CD4-positive, alpha-beta T cell (primary cell): Measurements from ENCODE around the gene EGLN1. TPM values are rescaled to one million over a fixed set of nuclear protein-coding genes. Genes with fewer than 3 reads are reported as not detected.

Experiments
- ATAC-seq: fragments of 200-7000 bp; cut with Tn5 transposase; one replicate; pipeline ENCODE4 v1.10.0; 2022; ENCODE audit warnings: mild to moderate bottlenecking; ENCODE audit not compliant: poor library complexity
- CTCF ChIA-PET: fragments of 350-600 bp; sonication (Branson Sonifier 250); formaldehyde crosslinking; loops from one replicate; lab custom pipeline; 2021; ENCODE audit warnings: antibody characterized with exemption, inconsistent platforms; lab: Charles Lee
- POLR2A ChIA-PET: fragments of 350-600 bp; sonication (Branson Sonifier 250); formaldehyde crosslinking; loops from one replicate; lab custom pipeline; 2021; ENCODE audit warnings: antibody characterized with exemption, inconsistent platforms; lab: Charles Lee
- DNase-seq, 14 experiments: peaks; one replicate each; pipeline ENCODE4 v3.0.0-alpha.2; 2013 to 2020; ENCODE audit warnings: mixed read lengths in 2 of 14
- H3K27ac ChIP-seq, 2 donors: one replicate each; pipeline versions ENCODE4 v1.5.1 to v1.7.0; 2013; ENCODE audit warnings: low read length in 2 of 2, low read depth in 1 of 2, mild to moderate bottlenecking in 1 of 2
- H3K27me3 ChIP-seq, 2 experiments: 1 replicate in 1 of 2; 2 replicates in 1 of 2; pipeline versions ENCODE4 v1.6.1 to v1.7.0; 2013; ENCODE audit warnings: low read length in 2 of 2, control low read depth in 1 of 2, mild to moderate bottlenecking in 1 of 2, moderate library complexity in 1 of 2; ENCODE audit not compliant: insufficient read depth in 2 of 2, control insufficient read depth in 1 of 2
- H3K36me3 ChIP-seq: one replicate; pipeline ENCODE4 v1.6.1; 2013; ENCODE audit warnings: low read length, control low read depth; ENCODE audit not compliant: insufficient read depth
- H3K4me1 ChIP-seq: one replicate; pipeline ENCODE4 v1.6.1; 2013; ENCODE audit warnings: low read length, control low read depth; ENCODE audit not compliant: insufficient read depth
- H3K4me3 ChIP-seq: one replicate; pipeline ENCODE4 v1.5.1; 2013; ENCODE audit warnings: mild to moderate bottlenecking, low read length, moderate library complexity
- H3K9me3 ChIP-seq, 2 experiments: 1 replicate in 1 of 2; 2 replicates in 1 of 2; pipeline versions ENCODE4 v1.6.1 to v1.7.0; 2013; ENCODE audit warnings: low read length in 2 of 2, mild to moderate bottlenecking in 2 of 2, control low read depth in 1 of 2, moderate library complexity in 1 of 2; ENCODE audit not compliant: control insufficient read depth in 1 of 2, insufficient read depth in 1 of 2
- H3K27ac Mint-ChIP-seq: one replicate; pipeline ENCODE4 v1.8.0; 2020; ENCODE audit warnings: mixed read lengths
- H3K27me3 Mint-ChIP-seq: one replicate; pipeline ENCODE4 v1.8.0; 2021; ENCODE audit warnings: mixed read lengths
- H3K36me3 Mint-ChIP-seq: one replicate; pipeline ENCODE4 v1.8.0; 2021; ENCODE audit warnings: low read depth, mixed read lengths
- H3K4me1 Mint-ChIP-seq: one replicate; pipeline ENCODE4 v1.8.0; 2021; ENCODE audit warnings: low read depth, mixed read lengths
- H3K4me3 Mint-ChIP-seq: one replicate; pipeline ENCODE4 v1.8.0; 2020; ENCODE audit warnings: mild to moderate bottlenecking, mixed read lengths
- H3K9me3 Mint-ChIP-seq: one replicate; pipeline ENCODE4 v1.8.0; 2020; ENCODE audit warnings: mixed read lengths
- intact Hi-C, 2 experiments: fragments of 100-400 bp; cut with DNase I in 1 of 2; cut with micrococcal nuclease in 1 of 2; formaldehyde crosslinking; loops; one replicate each; pipeline versions ENCODE4 v1.15.1 to v1.9.0; 2023 to 2025; cut with DNase I, micrococcal nuclease
- total RNA-seq, 174 experiments: library from RNA in 2 of 174; stranded (reverse) in 2 of 174; gene quantifications; one replicate each; pipeline ENCODE4 v1.2.3 and lab custom pipeline; 2021 to 2026
- TF ChIP-seq, protein P1 (sequence below): fragments of 200-600 bp; IDR thresholded peaks from one replicate; pipeline ENCODE4 v1.8.0; 2022; ENCODE audit warnings: antibody characterized with exemption, mild to moderate bottlenecking

The EGLN1 gene
- total RNA-seq, 2 experiments from 2014 or later, result 8.2 to 9.4 TPM

- POLR2A ChIA-PET, result no interaction called here
- Histone ChIP-seq H3K4me1 (peaks cover 37% of the 10 kb centered on the region), H3K36me3 (peaks cover 6% of the 10 kb centered on the region), H3K4me3 (peak overlapping the region; percentile 17), H3K27ac (no peak overlapping the region), H3K27me3 (no peaks in the 10 kb centered on the region), H3K9me3 (peaks cover 0 to 18% of the 10 kb centered on the region in 2 experiments)
- Mint-ChIP-seq H3K27me3 (peaks cover 5% of the 10 kb centered on the region), H3K27ac (peak overlapping the region; percentile 20), H3K9me3 (peaks cover 9% of the 10 kb centered on the region), H3K4me1 (peaks cover 82% of the 10 kb centered on the region), H3K36me3 (peaks cover 75% of the 10 kb centered on the region), H3K4me3 (peak overlapping the region; percentile 18)
- intact Hi-C loops, result loop anchor here (5.0 to 10.0 kb wide), 2 partner anchors 89 to 1993 kb away; partner anchors contain the start of genes GNPAT (in 1 of the 2) and MAP3K21 (in 1 of the 2)
- TF ChIP-seq, protein P1, sequence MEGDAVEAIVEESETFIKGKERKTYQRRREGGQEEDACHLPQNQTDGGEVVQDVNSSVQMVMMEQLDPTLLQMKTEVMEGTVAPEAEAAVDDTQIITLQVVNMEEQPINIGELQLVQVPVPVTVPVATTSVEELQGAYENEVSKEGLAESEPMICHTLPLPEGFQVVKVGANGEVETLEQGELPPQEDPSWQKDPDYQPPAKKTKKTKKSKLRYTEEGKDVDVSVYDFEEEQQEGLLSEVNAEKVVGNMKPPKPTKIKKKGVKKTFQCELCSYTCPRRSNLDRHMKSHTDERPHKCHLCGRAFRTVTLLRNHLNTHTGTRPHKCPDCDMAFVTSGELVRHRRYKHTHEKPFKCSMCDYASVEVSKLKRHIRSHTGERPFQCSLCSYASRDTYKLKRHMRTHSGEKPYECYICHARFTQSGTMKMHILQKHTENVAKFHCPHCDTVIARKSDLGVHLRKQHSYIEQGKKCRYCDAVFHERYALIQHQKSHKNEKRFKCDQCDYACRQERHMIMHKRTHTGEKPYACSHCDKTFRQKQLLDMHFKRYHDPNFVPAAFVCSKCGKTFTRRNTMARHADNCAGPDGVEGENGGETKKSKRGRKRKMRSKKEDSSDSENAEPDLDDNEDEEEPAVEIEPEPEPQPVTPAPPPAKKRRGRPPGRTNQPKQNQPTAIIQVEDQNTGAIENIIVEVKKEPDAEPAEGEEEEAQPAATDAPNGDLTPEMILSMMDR, result no peak
- DNase-seq (no peak), ATAC-seq (no peak)
- CTCF ChIA-PET, result interaction anchor here (1.8 kb wide), 1 partner anchor 269 kb away, joined by 4 read pairs; no protein-coding TSS in a partner anchor
Observed at GRCh38 chr1:231334079-231334666, 87.9 kb downstream of the EGLN1 start.

GRCh38 chr1:231332761-231333160 is 89.3 kb downstream of the EGLN1 start:
- ChIA-PET POLR2A (no interaction called here), CTCF (no interaction called here)
- DNase-seq (no peak), ATAC-seq (no peak)
- peaks cover 69% of the 10 kb centered on the region for H3K4me1 Mint-ChIP-seq
- H3K27ac Mint-ChIP-seq, result no peak overlapping the region
- TF ChIP-seq, protein P1, result no peak
- intact Hi-C loops, result loop anchor here (5.0 to 10.0 kb wide), 2 partner anchors 88 to 1995 kb away; partner anchors contain the start of genes GNPAT (in 1 of the 2) and MAP3K21 (in 1 of the 2)
- Histone ChIP-seq H3K36me3 (peaks cover 6% of the 10 kb centered on the region), H3K4me1 (peaks cover 29% of the 10 kb centered on the region), H3K9me3 (peaks cover 0 to 18% of the 10 kb centered on the region in 2 experiments), H3K27me3 (no peaks in the 10 kb centered on the region), H3K4me3 (no peak overlapping the region), H3K27ac (no peak overlapping the region)
- H3K4me3 Mint-ChIP-seq, result no peak overlapping the region
- peaks cover 3% of the 10 kb centered on the region for H3K27me3 Mint-ChIP-seq
- H3K36me3 Mint-ChIP-seq, result peaks cover 61% of the 10 kb centered on the region
- H3K9me3 Mint-ChIP-seq, result peaks cover 8% of the 10 kb centered on the region

DNA sequence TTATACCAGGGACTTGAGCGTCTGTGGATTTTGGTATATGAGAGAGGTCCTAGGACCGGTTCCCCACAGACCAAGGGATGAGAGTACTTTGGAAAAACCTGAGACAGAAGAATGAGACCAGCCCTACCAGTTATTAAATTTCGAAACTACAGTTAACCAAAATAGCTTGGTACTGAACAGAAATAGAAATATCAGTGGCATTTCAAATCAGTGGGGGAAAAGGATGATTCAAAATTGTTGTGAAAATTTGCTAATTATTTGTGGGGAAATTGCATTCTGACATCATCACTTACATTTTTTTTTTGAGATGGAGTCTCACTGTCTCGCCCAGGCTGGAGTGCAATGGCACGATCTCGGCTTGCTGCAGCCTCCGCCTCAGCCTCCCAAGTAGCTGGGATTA is 92.6 kb downstream of the EGLN1 start:
- H3K27me3 Mint-ChIP-seq, result no peaks in the 10 kb centered on the region
- H3K4me3 ChIP-seq, result no peak overlapping the region
- H3K4me1 Mint-ChIP-seq, result peaks cover 40% of the 10 kb centered on the region
- no peak overlapping the region for H3K27ac Mint-ChIP-seq
- DNase-seq, result no peak
- ChIA-PET CTCF (no interaction called here), POLR2A (no interaction called here)
- no peak overlapping the region for H3K27ac ChIP-seq
- H3K9me3 Mint-ChIP-seq, result peaks cover 4% of the 10 kb centered on the region
- peaks cover 5% of the 10 kb centered on the region for H3K4me1 ChIP-seq
- intact Hi-C loops, result no loop called here
- no peak for ATAC-seq
- H3K36me3 Mint-ChIP-seq, result peaks cover 31% of the 10 kb centered on the region
- TF ChIP-seq, protein P1, result no peak
- H3K36me3 ChIP-seq, result peaks cover 6% of the 10 kb centered on the region
- no peak overlapping the region for H3K4me3 Mint-ChIP-seq
- no peaks in the 10 kb centered on the region for H3K27me3 ChIP-seq
- H3K9me3 ChIP-seq, result peaks cover 0 to 3% of the 10 kb centered on the region in 2 experiments
